ENCODE data around the gene NAALADL2.
"Not testable (repeated sequence)": the region's sequence is repeated elsewhere in the genome, so short reads cannot be mapped to it uniquely, and the experiment has no call there.

GRCh38 chr3:175460849-175461399 is 601.8 kb downstream of the NAALADL2 start:
- TF ChIP-seq CTCF, POLR2A (IDR thresholded peaks at IDR 0.05): not testable (repeated sequence)
